Effector memory CD8-positive, alpha-beta T cell (primary cell): ENCODE measurements around the gene RAB22A.

Experiments
- ATAC-seq: fragments of 150-1000 bp; cut with Tn5 transposase; replicated peaks from 2 replicates; pipeline ENCODE4 v1.10.0; 2021; ENCODE audit warnings: mild to moderate bottlenecking, moderate library complexity
- DNase-seq, 3 experiments: peaks; one replicate each; pipeline ENCODE4 v3.0.0; 2021
- H3K27ac Mint-ChIP-seq, 2 donors: one replicate each; pipeline ENCODE4 v1.8.0; 2022; ENCODE audit warnings: mild to moderate bottlenecking in 2 of 2, mixed read lengths in 2 of 2, moderate library complexity in 2 of 2
- H3K27me3 Mint-ChIP-seq, 2 donors: one replicate each; pipeline ENCODE4 v1.8.0; 2022; ENCODE audit warnings: mixed read lengths in 2 of 2
- H3K36me3 Mint-ChIP-seq: one replicate; pipeline ENCODE4 v1.8.0; 2022; ENCODE audit warnings: mild to moderate bottlenecking, moderate library complexity, mixed read lengths; ENCODE audit not compliant: insufficient read depth
- H3K4me1 Mint-ChIP-seq, 2 donors: one replicate each; pipeline ENCODE4 v1.8.0; 2022; ENCODE audit warnings: low read depth in 2 of 2, mixed read lengths in 2 of 2
- H3K4me3 Mint-ChIP-seq, 2 donors: one replicate each; pipeline ENCODE4 v1.8.0; 2022; ENCODE audit warnings: mild to moderate bottlenecking in 2 of 2, mixed read lengths in 2 of 2, moderate library complexity in 2 of 2
- H3K9me3 Mint-ChIP-seq, 2 donors: one replicate each; pipeline ENCODE4 v1.8.0; 2022; ENCODE audit warnings: mixed read lengths in 2 of 2

RAB22A gene

GRCh38 chr20:58374027-58374850, 64.7 kb downstream of the RAB22A start:
- peak overlapping the region in 1 of 2 donors; percentile 20 for H3K27ac Mint-ChIP-seq
- no peak for ATAC-seq
- H3K27me3 Mint-ChIP-seq: peaks cover 38 to 44% of the 10 kb centered on the region in 2 donors
- H3K4me1 Mint-ChIP-seq: no peaks in the 10 kb centered on the region
- H3K36me3 Mint-ChIP-seq: peaks cover 4% of the 10 kb centered on the region
- H3K4me3 Mint-ChIP-seq: no peak overlapping the region
- no peak for DNase-seq
- no peaks in the 10 kb centered on the region for H3K9me3 Mint-ChIP-seq

GRCh38 chr20:58374906-58375758, 65.6 kb downstream of the RAB22A start:
- Mint-ChIP-seq H3K4me3 (no peak overlapping the region), H3K4me1 (no peaks in the 10 kb centered on the region), H3K9me3 (no peaks in the 10 kb centered on the region), H3K36me3 (peaks cover 6% of the 10 kb centered on the region), H3K27ac (peak overlapping the region in 1 of 2 donors; percentile 20), H3K27me3 (peaks cover 45 to 47% of the 10 kb centered on the region in 2 donors)
- no peak for ATAC-seq
- DNase-seq: no peak

- peaks cover 48 to 54% of the 10 kb centered on the region in 2 donors for H3K27me3 Mint-ChIP-seq
- no peaks in the 10 kb centered on the region for H3K4me1 Mint-ChIP-seq
- DNase-seq: no peak
- ATAC-seq: no peak
- H3K27ac Mint-ChIP-seq: no peak overlapping the region
- no peak overlapping the region for H3K4me3 Mint-ChIP-seq
- peaks cover 0 to 2% of the 10 kb centered on the region in 2 donors for H3K9me3 Mint-ChIP-seq
- H3K36me3 Mint-ChIP-seq: peaks cover 6% of the 10 kb centered on the region
Observed at GRCh38 chr20:58375759-58376352, 66.3 kb downstream of the RAB22A start.

- no peak overlapping the region for H3K27ac Mint-ChIP-seq
- ATAC-seq (no peak), DNase-seq (no peak)
- peaks cover 0 to 2% of the 10 kb centered on the region in 2 donors for H3K9me3 Mint-ChIP-seq
- H3K27me3 Mint-ChIP-seq: peaks cover 60 to 66% of the 10 kb centered on the region in 2 donors
- peaks cover 6% of the 10 kb centered on the region for H3K36me3 Mint-ChIP-seq
- H3K4me1 Mint-ChIP-seq: no peaks in the 10 kb centered on the region
- no peak overlapping the region for H3K4me3 Mint-ChIP-seq
Observed at GRCh38 chr20:58377017-58377416, 67.5 kb downstream of the RAB22A start.

GRCh38 chr20:58377766-58378401, 68.4 kb downstream of the RAB22A start:
- Mint-ChIP-seq H3K9me3 (peaks cover 0 to 2% of the 10 kb centered on the region in 2 donors), H3K27me3 (peaks cover 69 to 74% of the 10 kb centered on the region in 2 donors), H3K4me1 (no peaks in the 10 kb centered on the region), H3K4me3 (no peak overlapping the region), H3K27ac (no peak overlapping the region), H3K36me3 (peaks cover 2% of the 10 kb centered on the region)
- no peak for DNase-seq
- no peak for ATAC-seq

GRCh38 chr20:58378704-58379103, 69.2 kb downstream of the RAB22A start:
- Mint-ChIP-seq H3K36me3 (peaks cover 2% of the 10 kb centered on the region), H3K27me3 (peaks cover 77 to 82% of the 10 kb centered on the region in 2 donors), H3K4me3 (no peak overlapping the region), H3K4me1 (no peaks in the 10 kb centered on the region), H3K9me3 (peaks cover 0 to 2% of the 10 kb centered on the region in 2 donors), H3K27ac (no peak overlapping the region)
- ATAC-seq (no peak), DNase-seq (no peak)

- Mint-ChIP-seq H3K27ac (no peak overlapping the region), H3K27me3 (peaks cover 57 to 85% of the 10 kb centered on the region in 2 donors), H3K9me3 (peaks cover 0 to 2% of the 10 kb centered on the region in 2 donors), H3K36me3 (peaks cover 2% of the 10 kb centered on the region), H3K4me1 (no peaks in the 10 kb centered on the region), H3K4me3 (no peak overlapping the region)
- DNase-seq (no peak), ATAC-seq (no peak)
Observed at GRCh38 chr20:58381627-58382026, 72.1 kb downstream of the RAB22A start.

GRCh38 chr20:58382096-58382495, 72.6 kb downstream of the RAB22A start:
- no peak overlapping the region for H3K4me3 Mint-ChIP-seq
- H3K36me3 Mint-ChIP-seq: peaks cover 2% of the 10 kb centered on the region
- ATAC-seq (no peak), DNase-seq (no peak)
- no peak overlapping the region for H3K27ac Mint-ChIP-seq
- H3K9me3 Mint-ChIP-seq: peaks cover 0 to 2% of the 10 kb centered on the region in 2 donors
- H3K4me1 Mint-ChIP-seq: no peaks in the 10 kb centered on the region
- peaks cover 54 to 82% of the 10 kb centered on the region in 2 donors for H3K27me3 Mint-ChIP-seq

- no peak for DNase-seq
- H3K36me3 Mint-ChIP-seq: peaks cover 4% of the 10 kb centered on the region
- peaks cover 2% of the 10 kb centered on the region in 2 donors for H3K4me1 Mint-ChIP-seq
- H3K9me3 Mint-ChIP-seq: peaks cover 0 to 2% of the 10 kb centered on the region in 2 donors
- peaks cover 32 to 55% of the 10 kb centered on the region in 2 donors for H3K27me3 Mint-ChIP-seq
- no peak overlapping the region for H3K27ac Mint-ChIP-seq
- H3K4me3 Mint-ChIP-seq: no peak overlapping the region
- ATAC-seq: no peak
Observed at GRCh38 chr20:58384821-58385220, 75.3 kb downstream of the RAB22A start.

GRCh38 chr20:58388028-58388601, 78.6 kb downstream of the RAB22A start:
- ATAC-seq: no peak

GRCh38 chr20:58388882-58389323, 79.4 kb downstream of the RAB22A start, which contains the start of gene VAPB:
Gene VAPB (plus strand): TSS chr20:58389229. CDS start chr20:58389460, 231 bp downstream.
- ATAC-seq (peak; percentile 96), DNase-seq (peak; percentile 97 to 99 (median 99))
- Mint-ChIP-seq H3K4me1 (peaks cover 30 to 37% of the 10 kb centered on the region in 2 donors), H3K36me3 (peaks cover 7% of the 10 kb centered on the region), H3K9me3 (no peaks in the 10 kb centered on the region), H3K4me3 (peak within 1 kb of the TSS; percentile 84 to 90), H3K27me3 (peaks cover 0 to 14% of the 10 kb centered on the region in 2 donors), H3K27ac (peak within 1 kb of the TSS; percentile 94 to 96)

More at GRCh38 chr20:58388028-58388601, 78.6 kb downstream of the RAB22A start:
- peak overlapping the region in 1 of 2 donors; percentile 96 for H3K27ac Mint-ChIP-seq
- H3K36me3 Mint-ChIP-seq: peaks cover 7% of the 10 kb centered on the region
- H3K4me3 Mint-ChIP-seq: peak overlapping the region in 1 of 2 donors; percentile 84
- H3K9me3 Mint-ChIP-seq: no peaks in the 10 kb centered on the region
- H3K4me1 Mint-ChIP-seq: peaks cover 27 to 31% of the 10 kb centered on the region in 2 donors
- DNase-seq: no peak
- H3K27me3 Mint-ChIP-seq: peaks cover 7 to 22% of the 10 kb centered on the region in 2 donors

GRCh38 chr20:58389324-58389967, 79.9 kb downstream of the RAB22A start:
- Mint-ChIP-seq H3K4me3 (peak overlapping the region; percentile 84 to 90), H3K4me1 (peaks cover 34 to 42% of the 10 kb centered on the region in 2 donors), H3K9me3 (no peaks in the 10 kb centered on the region), H3K36me3 (peaks cover 7% of the 10 kb centered on the region), H3K27me3 (peaks cover 0 to 9% of the 10 kb centered on the region in 2 donors), H3K27ac (peak overlapping the region; percentile 94 to 96)
- DNase-seq (peak in 2 of 3 experiments; percentile 40 to 47), ATAC-seq (peak; percentile 51)
